OCI-LY1 (cell line): Measurements from ENCODE around the gene IMMP2L.

Experiments
- H2AFZ ChIP-seq: fragments of 200-600 bp; sonication (generic), shearing (Covaris generic); 2 replicates; pipeline ENCODE4 v1.6.0; 2014; ENCODE audit warnings: antibody characterized with exemption, mild to moderate bottlenecking, low read length
- H3F3A ChIP-seq: fragments of 200-600 bp; sonication (generic), shearing (Covaris generic); 2 replicates; pipeline ENCODE4 v1.6.0; 2014; ENCODE audit warnings: mild to moderate bottlenecking, antibody characterized with exemption, low read length, moderate library complexity; ENCODE audit not compliant: insufficient read depth
- H3K27ac ChIP-seq: fragments of 200-600 bp; sonication (generic); 2 replicates; pipeline ENCODE4 v1.5.1; 2014; ENCODE audit warnings: low read length, mixed run types, mild to moderate bottlenecking, low read depth; ENCODE audit not compliant: poor library complexity, severe bottlenecking
- H3K27me3 ChIP-seq: fragments of 200-600 bp; sonication (generic); 2 replicates; pipeline ENCODE4 v1.6.0; 2014; ENCODE audit warnings: antibody characterized with exemption, mild to moderate bottlenecking, low read length, moderate library complexity; ENCODE audit not compliant: insufficient read depth
- H3K36me3 ChIP-seq: fragments of 200-600 bp; sonication (generic); 2 replicates; pipeline ENCODE4 v1.6.1; 2014; ENCODE audit warnings: mild to moderate bottlenecking, antibody characterized with exemption, low read length, moderate library complexity, mixed read lengths; ENCODE audit not compliant: insufficient read depth
- H3K4me1 ChIP-seq: fragments of 200-600 bp; sonication (generic); 2 replicates; pipeline ENCODE4 v1.5.1; 2014; ENCODE audit warnings: mild to moderate bottlenecking, low read length, moderate library complexity; ENCODE audit not compliant: insufficient read depth, severe bottlenecking
- H3K4me2 ChIP-seq: fragments of 200-600 bp; sonication (generic), shearing (Covaris generic); 2 replicates; pipeline ENCODE4 v1.6.1; 2014; ENCODE audit warnings: low read length
- H3K4me3 ChIP-seq: fragments of 200-600 bp; sonication (generic); 2 replicates; pipeline ENCODE4 v1.5.1; 2014; ENCODE audit warnings: low read length, low read depth, mild to moderate bottlenecking, mixed read lengths; ENCODE audit not compliant: poor library complexity, severe bottlenecking
- H3K79me2 ChIP-seq: fragments of 200-600 bp; shearing (Covaris generic); 2 replicates; pipeline ENCODE4 v1.6.1; 2016; ENCODE audit warnings: mixed run types, low read length, mixed read lengths; ENCODE audit not compliant: insufficient read depth
- H3K9ac ChIP-seq: fragments of 200-600 bp; sonication (generic), shearing (Covaris generic); 2 replicates; pipeline ENCODE4 v1.6.1; 2014; ENCODE audit warnings: mild to moderate bottlenecking, low read length, mixed read lengths
- H3K9me2 ChIP-seq: fragments of 200-600 bp; sonication (generic), shearing (Covaris generic); 2 replicates; pipeline ENCODE4 v1.6.1; 2014; ENCODE audit warnings: low read depth, mild to moderate bottlenecking, low read length, mixed read lengths
- H3K9me3 ChIP-seq: fragments of 200-600 bp; shearing (Covaris generic); 2 replicates; pipeline ENCODE4 v1.6.1; 2014; ENCODE audit warnings: low read length, mixed read lengths
- H4K20me1 ChIP-seq: fragments of 200-600 bp; sonication (generic), shearing (Covaris generic); 2 replicates; pipeline ENCODE4 v1.6.0; 2016; ENCODE audit warnings: mild to moderate bottlenecking, low read length; ENCODE audit not compliant: insufficient read depth
- CTCF ChIP-seq: fragments of 200-600 bp; sonication (generic), shearing (Covaris generic); IDR thresholded peaks from 2 replicates; pipeline ENCODE4 v1.5.1; 2017; ENCODE audit warnings: mild to moderate bottlenecking, antibody characterized with exemption, low read length, moderate library complexity, mixed read lengths
- EZH2 ChIP-seq: fragments of 200-600 bp; sonication (generic), shearing (Covaris generic); IDR thresholded peaks from 2 replicates; pipeline ENCODE4 v1.8.0; 2017; ENCODE audit warnings: borderline replicate concordance, mixed run types, mild to moderate bottlenecking, antibody characterized with exemption, low read length, moderate library complexity, mixed read lengths

Gene IMMP2L

DNA sequence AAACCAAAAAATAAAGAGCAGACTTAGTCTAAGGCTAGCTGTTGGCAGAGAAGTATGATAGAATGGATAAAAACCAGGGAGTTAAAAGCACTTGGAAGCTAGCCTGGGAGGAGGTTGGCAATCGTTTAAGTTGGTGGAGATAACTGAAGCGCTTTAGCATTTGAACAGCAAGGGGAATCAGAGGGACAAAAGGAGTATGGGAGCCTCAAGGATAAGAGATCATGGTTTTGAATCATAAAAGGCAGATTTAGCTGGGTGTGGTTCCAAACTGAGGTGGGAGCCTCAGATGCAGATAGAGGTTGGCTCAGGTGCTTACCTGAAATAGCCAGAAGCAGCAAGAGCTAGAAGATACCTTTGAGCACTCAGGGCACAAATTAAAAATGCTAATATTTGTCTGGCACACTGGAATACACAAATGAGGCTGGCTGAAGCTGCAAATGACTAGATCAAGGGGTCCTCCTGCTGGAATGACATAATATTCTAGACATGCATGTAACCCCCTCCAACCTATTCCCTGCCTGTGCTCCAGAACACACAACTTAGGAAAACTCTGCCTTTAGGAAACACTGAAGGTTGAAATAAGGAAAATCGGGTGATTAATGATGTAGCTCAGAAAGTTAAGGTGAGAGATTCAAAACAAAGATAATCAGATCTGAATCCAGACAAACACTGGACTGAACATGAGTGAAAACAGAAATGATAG lies 843.6 kb downstream of the IMMP2L start:
- no peak overlapping the region for H3K4me3 ChIP-seq
- H3K36me3 ChIP-seq, result no peaks in the 10 kb centered on the region
- H3K9ac ChIP-seq, result no peak overlapping the region
- no peak overlapping the region for H2AFZ ChIP-seq
- H3K4me2 ChIP-seq, result no peak overlapping the region
- no peaks in the 10 kb centered on the region for H3F3A ChIP-seq
- no peaks in the 10 kb centered on the region for H3K9me3 ChIP-seq
- no peaks in the 10 kb centered on the region for H4K20me1 ChIP-seq
- no peak for TF ChIP-seq CTCF
- TF ChIP-seq EZH2, result no peak
- H3K4me1 ChIP-seq, result no peaks in the 10 kb centered on the region
- H3K79me2 ChIP-seq, result no peaks in the 10 kb centered on the region
- no peaks in the 10 kb centered on the region for H3K27me3 ChIP-seq
- H3K9me2 ChIP-seq, result no peaks in the 10 kb centered on the region
- no peak overlapping the region for H3K27ac ChIP-seq

DNA sequence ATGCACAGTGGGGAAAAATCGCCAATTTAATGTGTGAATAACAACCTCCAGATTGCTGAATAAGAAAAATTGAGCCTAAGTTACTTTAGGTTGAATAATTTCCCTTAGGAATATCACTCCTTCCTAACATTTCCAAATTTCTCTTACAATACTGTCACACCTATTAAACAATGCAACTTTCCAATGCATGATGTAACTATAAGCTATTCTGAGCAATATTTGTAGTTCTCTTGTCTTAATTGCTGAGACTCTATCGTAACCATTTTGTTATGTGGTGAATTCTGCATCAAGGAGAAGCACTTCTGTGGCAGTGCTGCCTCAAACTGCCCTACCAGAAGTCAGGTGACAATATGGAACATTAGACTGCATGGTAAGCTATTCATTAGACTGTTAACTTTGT lies 858.1 kb downstream of the IMMP2L start:
- Histone ChIP-seq H3K27me3 (no peaks in the 10 kb centered on the region), H3F3A (no peaks in the 10 kb centered on the region), H3K27ac (no peak overlapping the region), H3K4me2 (no peak overlapping the region), H3K4me1 (no peaks in the 10 kb centered on the region), H3K9ac (no peak overlapping the region), H3K9me3 (no peaks in the 10 kb centered on the region), H2AFZ (no peak overlapping the region), H3K36me3 (no peaks in the 10 kb centered on the region), H3K9me2 (no peaks in the 10 kb centered on the region), H3K4me3 (no peak overlapping the region), H4K20me1 (no peaks in the 10 kb centered on the region), H3K79me2 (no peaks in the 10 kb centered on the region)
- TF ChIP-seq CTCF, result no peak
- TF ChIP-seq EZH2, result no peak

DNA sequence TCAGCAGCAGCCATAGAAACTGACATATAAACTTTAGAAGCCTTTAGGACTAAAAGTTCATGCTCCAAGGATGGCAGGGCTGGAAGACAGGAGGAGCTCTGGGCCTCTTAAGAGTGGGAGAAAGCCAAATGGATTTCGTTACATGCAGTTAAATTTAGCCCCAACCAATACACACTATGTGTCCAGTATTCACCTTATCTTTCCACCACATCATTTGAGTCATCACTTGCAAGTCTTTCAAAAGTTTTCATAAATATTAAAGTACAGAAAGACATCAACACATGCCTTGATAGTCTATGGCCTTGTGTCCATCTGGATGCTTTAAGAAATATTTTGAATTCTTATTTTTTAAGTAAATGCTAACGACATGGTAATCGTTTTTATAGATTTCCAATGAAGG lies 863.7 kb downstream of the IMMP2L start:
- no peak overlapping the region for H3K4me3 ChIP-seq
- H3K27me3 ChIP-seq, result no peaks in the 10 kb centered on the region
- H3K9ac ChIP-seq, result no peak overlapping the region
- H3K9me2 ChIP-seq, result no peaks in the 10 kb centered on the region
- no peak overlapping the region for H2AFZ ChIP-seq
- H3K4me1 ChIP-seq, result no peaks in the 10 kb centered on the region
- no peak overlapping the region for H3K4me2 ChIP-seq
- TF ChIP-seq CTCF, result no peak
- no peak for TF ChIP-seq EZH2
- H3K79me2 ChIP-seq, result no peaks in the 10 kb centered on the region
- no peaks in the 10 kb centered on the region for H3K9me3 ChIP-seq
- H4K20me1 ChIP-seq, result no peaks in the 10 kb centered on the region
- no peaks in the 10 kb centered on the region for H3K36me3 ChIP-seq
- H3F3A ChIP-seq, result no peaks in the 10 kb centered on the region
- no peak overlapping the region for H3K27ac ChIP-seq
